ENCODE results near the gene NHERF2. TPM values are rescaled to one million over a fixed set of nuclear protein-coding genes. Genes with fewer than 3 reads are reported as not detected.
A peak's percentile ranks its signal among the peaks of the same experiment; 100 is the strongest.

NHERF2 gene
- total RNA-seq, 3 donors from 2014 or later, result 2.0 to 4.4 (median 2.0) TPM

GRCh38 chr16:2023092-2024031 is 3.3 kb upstream of the NHERF2 start:
- peaks cover 34% of the 10 kb centered on the region for H3K27me3 Mint-ChIP-seq (ENCODE audit: low read depth)
- no peaks in the 10 kb centered on the region for H3K9me3 Mint-ChIP-seq
- peak overlapping the region; percentile 59 for H3K4me3 Mint-ChIP-seq
- H3K36me3 Mint-ChIP-seq (ENCODE audit: insufficient read depth), result no peaks in the 10 kb centered on the region
- ATAC-seq, result peak; percentile 82 to 86
- DNase-seq, result peak; percentile 97
- peaks cover 18% of the 10 kb centered on the region for H3K4me1 Mint-ChIP-seq (ENCODE audit: low read depth)

GRCh38 chr16:2024032-2024420 is 2.7 kb upstream of the NHERF2 start:
- H3K27me3 Mint-ChIP-seq (ENCODE audit: low read depth), result peaks cover 30% of the 10 kb centered on the region
- no peaks in the 10 kb centered on the region for H3K9me3 Mint-ChIP-seq
- no peaks in the 10 kb centered on the region for H3K36me3 Mint-ChIP-seq (ENCODE audit: insufficient read depth)
- ATAC-seq, result no peak
- peaks cover 18% of the 10 kb centered on the region for H3K4me1 Mint-ChIP-seq (ENCODE audit: low read depth)
- no peak overlapping the region for H3K4me3 Mint-ChIP-seq
- no peak for DNase-seq

- peaks cover 18% of the 10 kb centered on the region for H3K4me1 Mint-ChIP-seq (ENCODE audit: low read depth)
- H3K9me3 Mint-ChIP-seq, result no peaks in the 10 kb centered on the region
- no peaks in the 10 kb centered on the region for H3K36me3 Mint-ChIP-seq (ENCODE audit: insufficient read depth)
- H3K4me3 Mint-ChIP-seq, result peak overlapping the region; percentile 33
- DNase-seq (no peak), ATAC-seq (no peak)
- H3K27me3 Mint-ChIP-seq (ENCODE audit: low read depth), result peaks cover 26% of the 10 kb centered on the region
Observed at GRCh38 chr16:2025251-2025650, 1.5 kb upstream of the NHERF2 start.

- ATAC-seq (no peak), DNase-seq (no peak)
- H3K4me1 Mint-ChIP-seq (ENCODE audit: low read depth), result peaks cover 14% of the 10 kb centered on the region
- no peaks in the 10 kb centered on the region for H3K9me3 Mint-ChIP-seq
- H3K4me3 Mint-ChIP-seq, result peak overlapping the region; percentile 33
- peaks cover 18% of the 10 kb centered on the region for H3K27me3 Mint-ChIP-seq (ENCODE audit: low read depth)
- no peaks in the 10 kb centered on the region for H3K36me3 Mint-ChIP-seq (ENCODE audit: insufficient read depth)
Observed at GRCh38 chr16:2025878-2026460, 733 bp upstream of the NHERF2 start.

- Mint-ChIP-seq H3K36me3 (ENCODE audit: insufficient read depth) (no peaks in the 10 kb centered on the region), H3K27me3 (ENCODE audit: low read depth) (peaks cover 10% of the 10 kb centered on the region), H3K4me3 (peak overlapping the region; percentile 71), H3K9me3 (no peaks in the 10 kb centered on the region), H3K4me1 (ENCODE audit: low read depth) (peaks cover 14% of the 10 kb centered on the region)
- ATAC-seq (peak; percentile 17 to 19), DNase-seq (no peak)
Observed at GRCh38 chr16:2027024-2028010, 615 bp downstream of the NHERF2 start.

GRCh38 chr16:2028146-2028545 is 1.4 kb downstream of the NHERF2 start:
- no peaks in the 10 kb centered on the region for H3K9me3 Mint-ChIP-seq
- ATAC-seq (no peak), DNase-seq (no peak)
- peaks cover 2% of the 10 kb centered on the region for H3K27me3 Mint-ChIP-seq (ENCODE audit: low read depth)
- H3K4me1 Mint-ChIP-seq (ENCODE audit: low read depth), result peaks cover 10% of the 10 kb centered on the region
- peak overlapping the region; percentile 71 for H3K4me3 Mint-ChIP-seq
- no peaks in the 10 kb centered on the region for H3K36me3 Mint-ChIP-seq (ENCODE audit: insufficient read depth)

GRCh38 chr16:2028620-2029220 is 2.0 kb downstream of the NHERF2 start:
- H3K27me3 Mint-ChIP-seq (ENCODE audit: low read depth), result peaks cover 2% of the 10 kb centered on the region
- H3K36me3 Mint-ChIP-seq (ENCODE audit: insufficient read depth), result no peaks in the 10 kb centered on the region
- no peaks in the 10 kb centered on the region for H3K9me3 Mint-ChIP-seq
- ATAC-seq (no peak), DNase-seq (no peak)
- no peak overlapping the region for H3K4me3 Mint-ChIP-seq
- peaks cover 9% of the 10 kb centered on the region for H3K4me1 Mint-ChIP-seq (ENCODE audit: low read depth)

- peaks cover 2% of the 10 kb centered on the region for H3K27me3 Mint-ChIP-seq (ENCODE audit: low read depth)
- ATAC-seq (no peak), DNase-seq (no peak)
- no peak overlapping the region for H3K4me3 Mint-ChIP-seq
- no peaks in the 10 kb centered on the region for H3K36me3 Mint-ChIP-seq (ENCODE audit: insufficient read depth)
- H3K4me1 Mint-ChIP-seq (ENCODE audit: low read depth), result peaks cover 5% of the 10 kb centered on the region
- no peaks in the 10 kb centered on the region for H3K9me3 Mint-ChIP-seq
Observed at GRCh38 chr16:2029350-2029749, 2.6 kb downstream of the NHERF2 start.

GRCh38 chr16:2030036-2030435 is 3.3 kb downstream of the NHERF2 start:
- DNase-seq (no peak), ATAC-seq (no peak)
- peaks cover 5% of the 10 kb centered on the region for H3K4me1 Mint-ChIP-seq (ENCODE audit: low read depth)
- H3K9me3 Mint-ChIP-seq, result no peaks in the 10 kb centered on the region
- H3K4me3 Mint-ChIP-seq, result no peak overlapping the region
- H3K27me3 Mint-ChIP-seq (ENCODE audit: low read depth), result peaks cover 2% of the 10 kb centered on the region
- H3K36me3 Mint-ChIP-seq (ENCODE audit: insufficient read depth), result no peaks in the 10 kb centered on the region

GRCh38 chr16:2031081-2031577 is 4.4 kb downstream of the NHERF2 start:
- Mint-ChIP-seq H3K4me1 (ENCODE audit: low read depth) (peaks cover 5% of the 10 kb centered on the region), H3K4me3 (no peak overlapping the region), H3K9me3 (no peaks in the 10 kb centered on the region), H3K36me3 (ENCODE audit: insufficient read depth) (no peaks in the 10 kb centered on the region), H3K27me3 (ENCODE audit: low read depth) (peaks cover 2% of the 10 kb centered on the region)
- no peak for ATAC-seq
- no peak for DNase-seq

GRCh38 chr16:2032285-2033056 is 5.8 kb downstream of the NHERF2 start:
- Mint-ChIP-seq H3K9me3 (no peaks in the 10 kb centered on the region), H3K4me3 (no peak overlapping the region), H3K36me3 (ENCODE audit: insufficient read depth) (no peaks in the 10 kb centered on the region), H3K27me3 (ENCODE audit: low read depth) (peaks cover 2% of the 10 kb centered on the region), H3K4me1 (ENCODE audit: low read depth) (peaks cover 3% of the 10 kb centered on the region)
- ATAC-seq, result peak in 1 of 2 donors; percentile 20
- DNase-seq, result no peak

GRCh38 chr16:2033057-2033908 is 6.6 kb downstream of the NHERF2 start:
- Mint-ChIP-seq H3K4me1 (ENCODE audit: low read depth) (no peaks in the 10 kb centered on the region), H3K4me3 (no peak overlapping the region), H3K27me3 (ENCODE audit: low read depth) (no peaks in the 10 kb centered on the region), H3K9me3 (no peaks in the 10 kb centered on the region), H3K36me3 (ENCODE audit: insufficient read depth) (no peaks in the 10 kb centered on the region)
- ATAC-seq (peak; percentile 32 to 57), DNase-seq (no peak)
